ENCODE results near the gene PFDN4.

The PFDN4 gene

GRCh38 chr20:54200487-54201267 lies 7.2 kb upstream of the PFDN4 start:
- peak; percentile 80 for DNase-seq (ENCODE audit: low spot score)

- DNase-seq (ENCODE audit: low spot score) = no peak
These were observed 6.5 kb upstream of the PFDN4 start for GRCh38 chr20:54201268-54201846.

GRCh38 chr20:54203281-54203680 lies 4.6 kb upstream of the PFDN4 start:
- no peak for DNase-seq (ENCODE audit: low spot score)

GRCh38 chr20:54204063-54204462 lies 3.8 kb upstream of the PFDN4 start:
- no peak for DNase-seq (ENCODE audit: low spot score)

- DNase-seq (ENCODE audit: low spot score) = no peak
These were observed 3.4 kb upstream of the PFDN4 start for GRCh38 chr20:54204481-54204880.

GRCh38 chr20:54205450-54205849 lies 2.4 kb upstream of the PFDN4 start:
- DNase-seq (ENCODE audit: low spot score) = no peak

GRCh38 chr20:54207053-54207742 lies 689 bp upstream of the PFDN4 start:
- no peak for DNase-seq (ENCODE audit: low spot score)

- DNase-seq (ENCODE audit: low spot score) = peak; percentile 71
These were observed 775 bp downstream of the PFDN4 start for GRCh38 chr20:54208548-54209176.

GRCh38 chr20:54209216-54209813 lies 1.4 kb downstream of the PFDN4 start:
- peak; percentile 39 for DNase-seq (ENCODE audit: low spot score)

GRCh38 chr20:54212226-54212625 lies 4.3 kb downstream of the PFDN4 start:
- no peak for DNase-seq (ENCODE audit: low spot score)

- no peak for DNase-seq (ENCODE audit: low spot score)
These were observed 5.0 kb downstream of the PFDN4 start for GRCh38 chr20:54212871-54213270.

GRCh38 chr20:54214566-54214965 lies 6.7 kb downstream of the PFDN4 start:
- DNase-seq (ENCODE audit: low spot score) = no peak

- DNase-seq (ENCODE audit: low spot score) = no peak
These were observed 7.4 kb downstream of the PFDN4 start for GRCh38 chr20:54215157-54215789.

- no peak for DNase-seq (ENCODE audit: low spot score)
These were observed 9.9 kb downstream of the PFDN4 start for GRCh38 chr20:54217762-54218161.

GRCh38 chr20:54218470-54218869 lies 10.6 kb downstream of the PFDN4 start:
- no peak for DNase-seq (ENCODE audit: low spot score)

GRCh38 chr20:54219751-54220426 lies 12.0 kb downstream of the PFDN4 start:
- DNase-seq (ENCODE audit: low spot score) = peak; percentile 83

GRCh38 chr20:54220722-54221121 lies 12.8 kb downstream of the PFDN4 start:
- no peak for DNase-seq (ENCODE audit: low spot score)

- no peak for DNase-seq (ENCODE audit: low spot score)
These were observed 13.5 kb downstream of the PFDN4 start for GRCh38 chr20:54221353-54221752.

GRCh38 chr20:54221996-54222890 lies 14.4 kb downstream of the PFDN4 start:
- DNase-seq (ENCODE audit: low spot score) = no peak

- DNase-seq (ENCODE audit: low spot score) = no peak
These were observed 15.4 kb downstream of the PFDN4 start for GRCh38 chr20:54223285-54223684.

Data from HuH-7.5 (cell line).